GM23338 (cell line): ENCODE results near the gene GALM.

ENCODE experiments used
- CREB1 ChIP-seq: fragments of 250-450 bp; sonication (Bioruptor Pico); IDR thresholded peaks from 2 replicates; pipeline ENCODE4 v1.5.0; 2020; ENCODE audit warnings: low read depth, mild to moderate bottlenecking, moderate library complexity
- EZH2 ChIP-seq: fragments of 200-600 bp; sonication (generic); IDR thresholded peaks from one replicate; pipeline ENCODE4 v1.8.0; 2017; ENCODE audit warnings: antibody characterized with exemption, mild to moderate bottlenecking, low read depth; ENCODE audit not compliant: unreplicated experiment
- EZH2phosphoT487 ChIP-seq: fragments of 200-600 bp; sonication (generic); IDR thresholded peaks from one replicate; pipeline ENCODE4 v1.8.1; 2018; ENCODE audit warnings: antibody characterized with exemption; ENCODE audit not compliant: unreplicated experiment
- POLR2AphosphoS5 ChIP-seq: IDR thresholded peaks from 2 replicates; pipeline ENCODE4 v1.6.1; 2016; ENCODE audit warnings: antibody characterized with exemption, low read depth
- ZNF114 ChIP-seq: fragments of 250-450 bp; sonication (Bioruptor Pico); IDR thresholded peaks from 2 replicates; pipeline ENCODE4 v1.5.0; 2020; ENCODE audit warnings: mild to moderate bottlenecking, moderate library complexity
- ZNF331 ChIP-seq: fragments of 250-450 bp; sonication (Bioruptor Pico); IDR thresholded peaks from 2 replicates; pipeline ENCODE4 v1.5.0; 2020; ENCODE audit warnings: low read depth, mild to moderate bottlenecking, moderate library complexity
- TF ChIP-seq, protein P1 (sequence below), 2 experiments: fragments of 200-600 bp in 1 of 2; sonication (generic) in 1 of 2; conservative IDR thresholded peaks; 2 replicates each; pipeline versions ENCODE4 v1.5.1 to v1.6.1; 2016 to 2017; ENCODE audit warnings: antibody characterized with exemption in 2 of 2, low read depth in 2 of 2, mild to moderate bottlenecking in 2 of 2, moderate library complexity in 1 of 2
- TF ChIP-seq, protein P2 (sequence below): IDR thresholded peaks from one replicate; pipeline ENCODE4 v1.6.1; 2018; ENCODE audit warnings: antibody characterized with exemption; ENCODE audit not compliant: unreplicated experiment

DNA sequence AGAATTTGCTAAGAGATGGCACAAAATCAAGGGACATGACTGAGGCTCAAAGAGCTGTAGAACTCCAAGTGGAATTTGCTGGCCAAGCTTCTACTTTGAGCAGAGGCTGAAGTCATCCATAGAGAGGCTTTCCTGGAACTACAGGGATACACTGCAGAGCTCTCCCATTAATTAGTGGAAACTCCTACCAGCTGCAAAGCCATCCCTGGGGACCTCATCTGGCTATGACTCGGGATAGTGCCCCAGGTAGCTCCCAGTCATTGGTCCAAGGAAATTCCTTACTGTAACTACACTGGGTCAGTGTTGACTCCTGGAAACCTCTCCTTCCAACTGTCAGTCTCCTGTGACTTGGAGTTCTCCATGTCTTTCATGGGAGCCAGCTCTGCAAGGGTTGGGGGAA lies 10.5 kb upstream of the GALM start:
- TF ChIP-seq, protein P1, sequence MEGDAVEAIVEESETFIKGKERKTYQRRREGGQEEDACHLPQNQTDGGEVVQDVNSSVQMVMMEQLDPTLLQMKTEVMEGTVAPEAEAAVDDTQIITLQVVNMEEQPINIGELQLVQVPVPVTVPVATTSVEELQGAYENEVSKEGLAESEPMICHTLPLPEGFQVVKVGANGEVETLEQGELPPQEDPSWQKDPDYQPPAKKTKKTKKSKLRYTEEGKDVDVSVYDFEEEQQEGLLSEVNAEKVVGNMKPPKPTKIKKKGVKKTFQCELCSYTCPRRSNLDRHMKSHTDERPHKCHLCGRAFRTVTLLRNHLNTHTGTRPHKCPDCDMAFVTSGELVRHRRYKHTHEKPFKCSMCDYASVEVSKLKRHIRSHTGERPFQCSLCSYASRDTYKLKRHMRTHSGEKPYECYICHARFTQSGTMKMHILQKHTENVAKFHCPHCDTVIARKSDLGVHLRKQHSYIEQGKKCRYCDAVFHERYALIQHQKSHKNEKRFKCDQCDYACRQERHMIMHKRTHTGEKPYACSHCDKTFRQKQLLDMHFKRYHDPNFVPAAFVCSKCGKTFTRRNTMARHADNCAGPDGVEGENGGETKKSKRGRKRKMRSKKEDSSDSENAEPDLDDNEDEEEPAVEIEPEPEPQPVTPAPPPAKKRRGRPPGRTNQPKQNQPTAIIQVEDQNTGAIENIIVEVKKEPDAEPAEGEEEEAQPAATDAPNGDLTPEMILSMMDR (conservative IDR thresholded peaks at IDR 0.05; ENCODE audit: low read depth in 2 of 2): no peak
- TF ChIP-seq, protein P2, sequence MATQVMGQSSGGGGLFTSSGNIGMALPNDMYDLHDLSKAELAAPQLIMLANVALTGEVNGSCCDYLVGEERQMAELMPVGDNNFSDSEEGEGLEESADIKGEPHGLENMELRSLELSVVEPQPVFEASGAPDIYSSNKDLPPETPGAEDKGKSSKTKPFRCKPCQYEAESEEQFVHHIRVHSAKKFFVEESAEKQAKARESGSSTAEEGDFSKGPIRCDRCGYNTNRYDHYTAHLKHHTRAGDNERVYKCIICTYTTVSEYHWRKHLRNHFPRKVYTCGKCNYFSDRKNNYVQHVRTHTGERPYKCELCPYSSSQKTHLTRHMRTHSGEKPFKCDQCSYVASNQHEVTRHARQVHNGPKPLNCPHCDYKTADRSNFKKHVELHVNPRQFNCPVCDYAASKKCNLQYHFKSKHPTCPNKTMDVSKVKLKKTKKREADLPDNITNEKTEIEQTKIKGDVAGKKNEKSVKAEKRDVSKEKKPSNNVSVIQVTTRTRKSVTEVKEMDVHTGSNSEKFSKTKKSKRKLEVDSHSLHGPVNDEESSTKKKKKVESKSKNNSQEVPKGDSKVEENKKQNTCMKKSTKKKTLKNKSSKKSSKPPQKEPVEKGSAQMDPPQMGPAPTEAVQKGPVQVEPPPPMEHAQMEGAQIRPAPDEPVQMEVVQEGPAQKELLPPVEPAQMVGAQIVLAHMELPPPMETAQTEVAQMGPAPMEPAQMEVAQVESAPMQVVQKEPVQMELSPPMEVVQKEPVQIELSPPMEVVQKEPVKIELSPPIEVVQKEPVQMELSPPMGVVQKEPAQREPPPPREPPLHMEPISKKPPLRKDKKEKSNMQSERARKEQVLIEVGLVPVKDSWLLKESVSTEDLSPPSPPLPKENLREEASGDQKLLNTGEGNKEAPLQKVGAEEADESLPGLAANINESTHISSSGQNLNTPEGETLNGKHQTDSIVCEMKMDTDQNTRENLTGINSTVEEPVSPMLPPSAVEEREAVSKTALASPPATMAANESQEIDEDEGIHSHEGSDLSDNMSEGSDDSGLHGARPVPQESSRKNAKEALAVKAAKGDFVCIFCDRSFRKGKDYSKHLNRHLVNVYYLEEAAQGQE: no peak
- TF ChIP-seq ZNF331: no peak
- TF ChIP-seq EZH2: no peak
- no peak for TF ChIP-seq EZH2phosphoT487
- no peak for TF ChIP-seq POLR2AphosphoS5
- TF ChIP-seq CREB1 (CRISPR knock-in tag): no peak
- no peak for TF ChIP-seq ZNF114 (CRISPR knock-in tag)
